ENCODE data around the gene LRRC32. TPM values are rescaled to one million over a fixed set of nuclear protein-coding genes. Genes with fewer than 3 reads are reported as not detected.

The LRRC32 gene
- total RNA-seq, 1 experiment from 2014 or later: 0.46 TPM

- H3K27ac ChIP-seq (ENCODE audit: insufficient read length, low read depth, low read length): no peak overlapping the region
- Mint-ChIP-seq H3K27me3 (ENCODE audit: low read depth) (no peaks in the 10 kb centered on the region), H3K27ac (no peak overlapping the region), H3K4me3 (no peak overlapping the region), H3K9me3 (peaks cover 7% of the 10 kb centered on the region in 2 experiments; a peak in 4 of 5 replicates), H3K36me3 (ENCODE audit: insufficient read depth in 1 of 3, low read depth in 3 of 3) (no peaks in the 10 kb centered on the region; a peak in 1 of 7 replicates), H3K4me1 (peaks cover 5 to 6% of the 10 kb centered on the region in 2 experiments; a peak in 3 of 4 replicates)
- no peak for TF ChIP-seq CTCF (conservative IDR thresholded peaks at IDR 0.05)
- H3K18ac ChIP-seq (ENCODE audit: insufficient read length, low read depth, low read length): no peak overlapping the region
- H3K27me3 ChIP-seq (ENCODE audit: insufficient read depth, low read length): no peaks in the 10 kb centered on the region
- H3K79me1 ChIP-seq (ENCODE audit: insufficient read depth, low read depth, low read length, poor library complexity, severe bottlenecking): no peaks in the 10 kb centered on the region
- no peak overlapping the region for H4K8ac ChIP-seq (replicated peaks; ENCODE audit: insufficient read length, low read depth, low read length)
- no peaks in the 10 kb centered on the region for H3K23me2 ChIP-seq (ENCODE audit: insufficient read length, low read depth, low read length, poor library complexity, severe bottlenecking)
- no peak overlapping the region for H3K9ac ChIP-seq (ENCODE audit: extremely low read depth, insufficient read length, low read length)
- H3K4ac ChIP-seq (ENCODE audit: low read depth, low read length): no peak overlapping the region
- WGBS (ENCODE audit: extremely low coverage, insufficient read length, low lambda C conversion rate): no CpG with 5 or more reads among the region's 3 CpGs
- no peak for DNase-seq
- H4K20me1 ChIP-seq (ENCODE audit: control insufficient read depth, insufficient read depth, insufficient read length): no peaks in the 10 kb centered on the region
- no peaks in the 10 kb centered on the region for H3K9me3 ChIP-seq (ENCODE audit: control insufficient read depth, low read depth, low read length)
- no peak overlapping the region for H3K14ac ChIP-seq (ENCODE audit: insufficient read depth, low read length)
- H3T11ph ChIP-seq (ENCODE audit: low read length): no peak overlapping the region
- H2BK12ac ChIP-seq (ENCODE audit: insufficient read length, low read depth, low read length): no peak overlapping the region
- H4K5ac ChIP-seq (ENCODE audit: insufficient read length, low read depth, low read length): no peak overlapping the region
- no peak overlapping the region for H3K56ac ChIP-seq (ENCODE audit: insufficient read length, low read depth, low read length)
- H4K91ac ChIP-seq (ENCODE audit: insufficient read length, low read depth, low read length): no peak overlapping the region
- H2AK5ac ChIP-seq (ENCODE audit: insufficient read length, low read length): no peak overlapping the region
- no peak overlapping the region for H2BK20ac ChIP-seq (ENCODE audit: low read depth, low read length, poor library complexity, severe bottlenecking)
- no peak overlapping the region for H2AFZ ChIP-seq (ENCODE audit: low read length)
- H2BK120ac ChIP-seq (ENCODE audit: low read depth, low read length, poor library complexity, severe bottlenecking): no peak overlapping the region
- no peak overlapping the region for H3K23ac ChIP-seq (ENCODE audit: insufficient read length, low read depth, low read length)
- no peak overlapping the region for H2BK15ac ChIP-seq (ENCODE audit: low read depth, low read length)
- H3K4me2 ChIP-seq (ENCODE audit: insufficient read depth, insufficient read length, low read length): no peak overlapping the region
- H3K79me2 ChIP-seq (ENCODE audit: insufficient read depth, low read length): no peaks in the 10 kb centered on the region
- H3K4me1 ChIP-seq (ENCODE audit: insufficient read depth, low read length): no peaks in the 10 kb centered on the region
- no peak overlapping the region for H2BK5ac ChIP-seq (ENCODE audit: insufficient read length, low read length)
Measured at GRCh38 chr11:76631566-76632308, 38.8 kb downstream of the LRRC32 start.

Data from H9 (cell line).